A172 (cell line): ENCODE results near the gene HIC1. TPM values are rescaled to one million over a fixed set of nuclear protein-coding genes. Genes with fewer than 3 reads are reported as not detected.
A peak's percentile ranks its signal among the peaks of the same experiment; 100 is the strongest.

Experiments
- DNase-seq: peaks from one replicate; pipeline ENCODE4 v3.0.0-alpha.2; 2015; ENCODE audit warnings: low spot score
- total RNA-seq: library from RNA; depleted of rRNA; stranded (reverse); fragments of >200 nt; shearing (Covaris generic); gene quantifications from 2 replicates; pipeline ENCODE4 v1.2.3, GENCODE V29; 2014

HIC1 gene
- total RNA-seq, 1 experiment from 2014 or later, result 7.3 TPM

DNA sequence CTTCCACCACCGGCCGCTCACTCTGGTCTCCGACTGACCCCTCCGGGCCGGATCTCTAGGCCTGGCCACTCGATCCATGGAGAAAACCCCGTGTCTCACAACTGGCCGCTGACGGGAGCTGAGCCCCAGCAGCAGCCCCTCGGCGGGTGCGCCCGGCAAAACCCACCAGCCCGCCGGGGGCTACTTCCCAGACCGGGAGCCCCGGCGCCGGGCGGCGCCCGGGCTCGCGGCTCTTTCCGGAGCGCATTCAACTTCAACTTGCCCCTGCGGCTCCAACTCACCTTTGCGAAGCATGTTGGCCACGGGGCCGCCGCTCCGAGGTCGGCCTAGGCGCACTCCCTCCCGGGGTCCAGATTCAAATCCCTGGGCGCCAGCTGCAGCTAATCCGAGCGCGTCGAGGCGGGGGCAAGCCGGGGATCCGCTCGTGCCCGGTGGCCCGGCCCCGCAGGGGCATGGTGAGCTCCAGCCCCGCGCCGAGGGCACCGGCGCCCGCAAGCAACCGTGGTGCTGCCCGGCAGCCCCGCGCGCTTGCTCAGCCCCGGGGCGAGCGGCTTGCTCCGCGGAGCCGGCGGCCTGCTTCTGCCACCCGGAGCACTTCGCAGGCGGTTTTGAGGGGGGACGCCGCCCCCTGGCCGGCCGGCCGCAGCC, 30.2 kb upstream of the HIC1 start:
- DNase-seq, result no peak

DNA sequence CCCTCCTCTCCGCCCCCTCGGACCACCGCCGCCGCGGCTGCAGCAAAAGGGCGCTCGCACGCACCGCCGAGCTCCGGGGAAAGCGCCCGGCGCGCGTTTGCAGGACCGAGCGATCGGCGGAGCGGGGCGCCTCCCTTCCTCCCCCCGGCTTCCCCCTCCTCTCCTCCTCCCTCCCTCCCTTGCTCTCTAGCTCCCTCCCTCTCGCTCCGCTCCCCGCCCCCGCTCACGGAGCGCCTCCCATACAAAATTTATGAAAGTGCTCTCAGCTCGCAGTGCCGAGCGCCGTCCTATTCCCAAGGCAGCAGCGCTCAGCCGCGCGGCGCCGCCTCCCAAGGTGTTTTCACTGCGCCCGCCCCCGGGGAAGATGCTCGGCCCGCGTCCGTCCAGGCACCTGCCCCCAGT, 29.7 kb upstream of the HIC1 start, which contains the start of gene RTN4RL1:
Gene RTN4RL1 (minus strand): TSS at position 115 of the 402 bp plus-strand sequence. CDS start 469 bp downstream, outside the sequence.
- DNase-seq, result peak; percentile 62

DNA sequence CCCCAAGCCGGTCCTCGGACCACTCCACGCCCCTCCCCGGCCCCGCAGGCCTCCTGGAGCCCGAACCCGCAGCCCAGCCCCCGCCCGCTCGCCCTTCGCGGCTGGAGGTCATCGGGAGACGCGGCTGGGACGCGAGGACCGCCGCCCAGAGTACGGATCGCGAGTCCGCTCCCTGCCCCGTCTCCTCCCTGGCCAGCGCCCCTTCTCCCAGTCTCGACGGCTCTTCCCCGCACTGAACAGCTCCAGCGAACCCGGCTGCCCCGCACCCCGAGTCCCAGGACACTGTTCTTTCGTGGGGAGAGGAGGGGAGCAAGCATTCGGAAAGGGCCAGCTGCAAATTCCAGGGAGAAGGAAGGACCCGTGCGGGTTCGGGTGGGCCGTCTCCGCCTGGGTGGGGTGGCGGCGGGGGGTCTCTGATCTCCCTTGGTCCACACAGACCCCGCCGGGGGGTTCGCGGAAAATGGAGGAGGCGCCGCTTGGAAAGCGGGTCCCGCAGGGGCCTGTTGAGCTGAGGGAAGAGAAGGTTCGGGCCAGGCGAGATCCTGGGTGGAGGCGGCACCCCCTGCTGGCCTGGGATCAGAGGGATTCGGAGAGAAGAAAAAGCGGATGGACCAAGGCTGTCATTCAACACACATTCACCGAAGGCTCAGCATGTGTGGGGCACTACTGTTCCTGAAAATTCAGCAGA, 29.1 kb upstream of the HIC1 start:
- peak; percentile 71 for DNase-seq

DNA sequence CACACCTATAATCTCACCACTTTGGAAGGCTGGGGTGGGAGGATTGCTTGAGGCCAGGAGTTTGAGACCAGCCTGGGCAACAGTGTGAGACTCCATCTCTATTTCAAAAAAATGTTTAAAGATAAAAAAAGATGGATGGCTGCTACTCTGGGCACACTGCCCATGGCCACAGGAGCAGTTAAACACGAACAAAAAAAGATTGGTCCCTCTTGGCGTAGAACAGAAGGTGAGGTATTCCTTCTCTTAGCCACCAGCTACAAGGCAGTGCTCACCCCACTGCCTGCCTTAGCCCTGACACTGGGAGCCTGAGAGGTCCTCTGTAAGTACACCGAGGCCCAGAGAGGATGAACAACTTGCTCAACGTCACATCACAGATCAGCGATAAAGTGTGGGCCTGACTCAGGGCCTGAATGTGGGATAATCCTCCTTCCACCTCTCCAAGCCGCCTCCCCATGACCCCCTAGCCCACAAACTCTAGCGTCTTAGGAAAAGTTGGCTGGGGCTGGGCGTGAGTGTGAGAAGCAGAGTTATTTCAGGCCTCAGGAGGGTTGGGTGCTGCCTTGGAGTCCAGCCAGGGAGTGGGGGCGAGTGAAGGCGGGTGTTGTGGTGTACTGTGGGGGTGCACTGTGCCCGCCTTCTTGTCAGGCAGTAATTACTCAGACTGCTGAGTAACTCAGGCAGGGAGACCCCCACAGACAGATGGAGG, 27.2 kb upstream of the HIC1 start:
- no peak for DNase-seq

DNA sequence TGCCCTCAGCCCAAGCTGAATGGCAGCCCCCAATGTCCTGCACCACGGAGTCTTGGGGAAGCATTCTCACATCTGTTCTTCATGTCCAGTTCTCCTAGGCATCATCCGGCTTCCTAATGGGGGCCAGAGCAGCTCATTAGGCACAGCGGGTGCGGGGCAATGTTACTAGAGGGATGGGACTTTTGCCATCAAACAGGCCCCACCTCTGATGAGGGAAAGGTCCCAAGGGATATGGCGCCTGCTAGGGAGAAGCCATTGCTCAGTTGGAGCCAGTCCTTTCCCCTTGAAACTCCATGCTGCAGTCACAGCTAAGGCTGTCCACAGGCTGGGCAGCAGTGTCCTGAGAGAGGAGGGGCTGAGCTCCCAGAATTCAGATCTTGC, 26.7 kb upstream of the HIC1 start:
- DNase-seq, result no peak

DNA sequence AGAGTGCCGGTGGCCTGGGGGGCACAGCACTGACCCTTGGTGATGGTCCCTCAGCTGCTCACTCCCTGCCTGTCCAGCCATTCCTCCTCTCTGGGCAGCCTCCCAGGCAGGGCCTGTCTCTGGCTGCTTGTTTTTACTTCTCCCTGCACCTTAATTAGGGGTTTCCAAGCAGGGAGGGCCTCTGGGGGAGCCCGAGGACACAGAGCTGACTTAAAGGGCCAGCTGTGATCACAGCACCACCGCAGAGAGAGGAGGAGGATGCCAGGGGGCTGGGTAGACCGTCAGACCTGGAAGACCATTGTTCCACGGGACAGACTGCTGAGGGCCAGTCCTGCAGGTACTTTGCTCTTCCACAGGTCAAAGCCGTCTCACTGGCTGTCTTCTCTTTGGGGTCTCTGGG, 26.2 kb upstream of the HIC1 start:
- no peak for DNase-seq

DNA sequence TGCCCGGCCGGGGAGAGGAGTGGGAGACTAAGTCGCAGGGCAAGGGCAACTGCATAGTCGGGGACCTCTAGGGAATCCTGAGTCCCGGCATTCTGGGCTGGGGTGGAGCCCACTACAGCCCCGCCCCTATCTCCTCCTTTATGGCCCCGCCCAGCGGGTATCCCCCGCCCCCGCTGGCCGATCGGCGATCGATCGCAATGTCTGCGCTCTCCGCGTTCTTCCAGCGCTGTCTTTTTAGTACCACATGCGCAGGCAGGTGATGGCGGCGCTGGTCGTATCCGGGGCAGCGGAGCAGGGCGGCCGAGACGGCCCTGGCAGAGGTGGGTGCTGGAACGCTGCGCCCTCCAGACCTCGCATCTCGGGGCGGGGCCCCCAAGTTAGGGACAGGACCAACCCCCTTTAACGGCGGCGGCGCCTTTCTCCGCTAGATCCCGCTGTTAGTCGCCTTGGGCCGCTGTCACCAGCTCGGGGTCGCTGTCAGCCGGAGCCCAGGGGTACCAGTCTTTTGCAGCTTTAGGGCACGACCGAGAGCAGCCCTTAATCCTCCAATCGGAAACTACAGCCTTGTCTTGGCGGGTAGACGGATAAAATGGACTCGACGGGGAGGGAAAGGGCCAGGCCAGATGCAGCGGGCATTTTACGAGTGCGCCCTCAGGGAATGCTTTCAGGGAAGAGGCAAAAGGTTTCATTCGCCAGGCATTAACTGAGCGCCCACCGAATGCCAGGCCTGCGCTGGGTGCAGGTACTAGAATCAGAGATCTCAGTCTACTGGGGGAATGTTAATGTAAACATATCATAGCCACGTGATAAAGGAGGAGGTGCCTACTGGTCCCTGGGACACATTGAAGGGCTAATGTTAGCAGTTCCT, 24.8 kb upstream of the HIC1 start, which contains the start of gene DPH1:
Gene DPH1 (plus strand): TSS at position 243 of the 868 bp plus-strand sequence. CDS start 17 bp downstream, at position 260.
- DNase-seq, result peak; percentile 92

DNA sequence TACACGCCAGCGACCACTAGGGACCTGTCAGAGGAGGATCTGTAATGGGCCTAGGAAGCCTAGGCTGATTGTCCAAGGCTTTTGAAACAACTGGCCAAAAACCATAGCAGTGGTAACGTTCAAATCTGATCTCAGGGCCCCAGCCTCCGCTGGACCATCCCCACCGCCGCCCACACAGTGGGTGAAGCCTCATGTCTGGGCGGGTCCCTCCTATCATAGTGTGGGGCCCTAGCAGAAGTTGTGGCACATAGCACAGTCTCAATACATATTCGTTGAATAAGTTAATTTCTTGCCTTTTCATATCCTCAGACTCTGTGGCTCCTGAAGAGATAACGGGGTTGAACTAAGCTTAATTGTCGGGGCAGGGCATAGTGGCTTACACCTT, 24.1 kb upstream of the HIC1 start:
- no peak for DNase-seq

DNA sequence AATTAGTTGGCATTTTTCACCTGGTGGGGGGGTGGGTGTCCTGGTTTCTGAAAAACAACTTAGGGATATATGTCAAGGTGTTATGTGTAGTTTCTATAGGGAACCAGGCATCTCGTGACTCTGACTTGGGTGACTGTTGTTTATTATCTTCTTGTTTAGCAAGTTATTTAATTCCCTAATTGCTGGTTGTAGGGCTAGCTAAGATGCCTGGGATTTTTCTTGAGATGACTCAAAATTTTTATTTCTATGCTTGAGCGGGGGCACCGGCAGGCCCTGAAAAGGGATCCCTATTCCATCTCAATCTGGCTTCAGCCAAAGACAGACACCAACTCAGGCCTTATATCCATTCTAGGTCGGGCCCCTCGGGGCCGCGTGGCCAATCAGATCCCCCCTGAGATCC, 21.8 kb upstream of the HIC1 start:
- DNase-seq, result no peak

DNA sequence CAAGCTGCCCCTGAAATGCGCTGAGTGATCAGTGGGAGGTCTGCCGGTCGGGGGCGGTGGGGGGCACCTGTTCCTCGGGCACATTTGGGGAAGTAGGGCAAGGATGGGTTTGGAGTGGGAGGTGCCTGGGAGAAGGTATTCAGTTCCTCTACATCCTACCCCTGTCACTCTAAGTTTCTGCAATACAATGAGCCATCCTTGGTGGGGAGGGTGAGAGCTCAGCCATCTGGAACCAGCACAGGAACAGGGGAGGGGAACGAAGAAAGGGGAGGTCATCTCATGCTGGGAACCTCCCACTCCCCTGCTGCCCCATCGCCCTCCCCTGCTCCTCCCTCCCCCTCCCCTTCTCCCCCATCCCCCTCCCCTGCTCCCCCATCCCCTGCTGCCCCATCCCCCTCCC, 20.7 kb upstream of the HIC1 start:
- peak; percentile 38 for DNase-seq

DNA sequence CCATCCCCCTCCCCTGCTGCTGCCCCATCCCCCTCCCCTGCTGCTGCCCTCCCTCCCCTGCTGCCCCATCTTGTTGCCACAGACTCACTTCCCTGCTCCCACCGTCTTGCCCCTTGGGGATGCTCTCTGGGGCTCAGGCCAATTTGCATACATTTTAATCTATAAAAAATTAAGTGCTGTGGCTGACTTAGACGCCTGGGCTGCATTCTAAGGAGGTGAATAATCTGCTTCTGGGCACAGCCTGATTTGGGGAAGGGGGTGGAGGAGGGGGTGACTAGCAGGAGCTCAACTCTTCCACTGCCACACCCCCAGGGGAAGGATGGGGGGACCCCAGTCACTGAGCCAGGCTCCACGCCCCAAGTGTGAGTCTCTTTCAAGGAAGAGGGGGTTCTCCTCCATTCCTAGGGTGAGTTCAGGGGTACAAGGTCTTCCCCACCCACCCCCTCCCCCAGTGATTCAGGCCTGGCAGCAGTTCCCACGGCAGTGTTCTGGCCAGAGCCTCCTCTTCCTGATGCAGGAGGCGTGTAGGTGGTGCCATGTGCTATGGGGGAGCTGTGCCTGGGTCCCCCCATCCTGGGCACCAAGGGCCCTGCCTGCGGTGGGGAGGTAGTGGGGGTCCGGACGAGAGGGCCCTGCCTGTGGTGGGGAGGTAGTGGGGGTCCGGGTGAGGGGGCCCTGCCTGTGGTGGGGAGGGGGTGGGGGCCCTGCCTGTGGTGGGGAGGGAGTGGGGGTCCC, 19.9 kb upstream of the HIC1 start:
- peak; percentile 65 for DNase-seq

DNA sequence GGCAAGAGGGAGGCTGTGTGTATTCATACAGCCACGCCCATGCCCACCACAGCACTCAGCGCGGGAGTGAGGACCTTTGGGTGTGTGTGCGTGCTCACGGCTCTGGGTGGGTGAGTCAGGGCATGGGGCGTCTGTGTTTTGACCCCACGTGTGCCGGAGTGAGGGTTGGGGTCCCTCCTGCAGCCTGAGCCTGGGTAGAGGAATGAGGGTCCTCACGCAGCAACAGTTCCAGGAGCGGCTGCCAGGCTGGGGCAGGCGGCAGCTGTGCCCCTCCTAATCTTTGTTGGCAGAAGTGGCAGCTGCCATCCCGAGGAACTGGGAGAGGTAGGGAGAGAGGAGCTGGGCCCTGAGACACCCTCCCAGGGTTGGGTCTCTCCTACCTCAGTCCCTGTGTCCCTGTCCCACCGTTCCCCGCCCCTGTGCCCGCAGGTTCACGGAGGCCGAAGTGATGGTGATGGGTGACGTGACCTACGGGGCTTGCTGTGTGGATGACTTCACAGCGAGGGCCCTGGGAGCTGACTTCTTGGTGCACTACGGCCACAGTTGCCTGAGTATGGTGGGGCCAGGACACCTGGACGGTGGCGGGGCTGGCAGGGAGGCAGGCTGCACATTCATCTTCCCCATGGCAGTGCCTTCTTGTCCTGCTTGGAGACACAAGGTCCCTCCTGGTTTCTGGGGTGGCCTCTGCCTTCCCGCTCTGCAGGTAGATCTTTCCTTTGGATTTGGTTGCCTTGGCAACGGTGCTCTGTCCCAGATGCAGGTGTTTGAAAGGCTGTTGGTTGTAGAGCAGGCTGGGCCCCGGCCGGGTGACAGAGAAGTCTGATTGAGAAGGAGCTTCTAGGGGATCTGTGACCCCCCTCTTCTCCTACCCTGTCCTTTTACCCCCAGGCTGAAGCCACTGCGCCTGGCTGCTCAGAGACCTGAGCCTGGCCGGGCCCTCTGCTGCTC, 19.1 kb upstream of the HIC1 start:
- no peak for DNase-seq

DNA sequence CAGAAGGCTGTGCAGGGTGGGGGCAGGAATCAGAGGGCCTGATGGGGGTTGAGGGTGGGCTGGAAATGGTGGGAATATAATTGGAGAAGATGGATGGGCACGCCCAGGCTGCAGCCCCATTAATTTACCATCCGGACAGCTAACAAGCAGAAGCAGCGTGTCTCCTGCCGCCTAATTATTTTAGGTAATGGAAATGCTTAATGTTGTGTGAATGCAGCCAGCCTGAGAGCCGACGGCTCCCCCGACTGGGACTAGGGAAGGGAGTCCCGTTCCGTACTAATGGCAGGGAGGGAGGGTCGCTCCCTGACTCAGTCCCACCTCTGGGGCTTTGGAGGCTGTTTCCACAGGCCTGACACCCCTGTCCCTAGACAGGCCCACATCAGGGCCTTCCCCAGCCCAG, 17.7 kb upstream of the HIC1 start:
- DNase-seq, result no peak

DNA sequence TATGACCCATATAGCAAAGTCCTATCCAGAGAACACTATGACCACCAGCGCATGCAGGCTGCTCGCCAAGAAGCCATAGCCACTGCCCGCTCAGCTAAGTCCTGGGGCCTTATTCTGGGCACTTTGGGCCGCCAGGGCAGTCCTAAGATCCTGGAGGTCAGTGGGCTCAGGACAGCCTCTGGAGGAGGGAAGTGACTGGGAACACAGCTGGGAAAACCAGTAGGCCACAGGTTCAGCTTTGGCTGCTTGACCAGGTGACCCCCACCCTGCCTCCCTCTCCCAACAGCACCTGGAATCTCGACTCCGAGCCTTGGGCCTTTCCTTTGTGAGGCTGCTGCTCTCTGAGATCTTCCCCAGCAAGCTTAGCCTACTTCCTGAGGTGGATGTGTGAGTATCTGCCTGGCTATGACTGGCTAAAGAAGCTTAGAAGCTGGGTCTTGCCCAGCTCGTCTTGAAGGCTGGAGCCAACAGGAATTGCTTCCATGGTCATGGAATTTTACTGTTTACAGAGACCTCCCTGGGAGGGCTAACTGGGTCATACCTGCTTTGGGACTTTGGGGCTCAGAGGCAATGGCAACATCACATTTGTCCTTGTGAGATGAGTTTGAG, 14.6 kb upstream of the HIC1 start:
- DNase-seq, result no peak

DNA sequence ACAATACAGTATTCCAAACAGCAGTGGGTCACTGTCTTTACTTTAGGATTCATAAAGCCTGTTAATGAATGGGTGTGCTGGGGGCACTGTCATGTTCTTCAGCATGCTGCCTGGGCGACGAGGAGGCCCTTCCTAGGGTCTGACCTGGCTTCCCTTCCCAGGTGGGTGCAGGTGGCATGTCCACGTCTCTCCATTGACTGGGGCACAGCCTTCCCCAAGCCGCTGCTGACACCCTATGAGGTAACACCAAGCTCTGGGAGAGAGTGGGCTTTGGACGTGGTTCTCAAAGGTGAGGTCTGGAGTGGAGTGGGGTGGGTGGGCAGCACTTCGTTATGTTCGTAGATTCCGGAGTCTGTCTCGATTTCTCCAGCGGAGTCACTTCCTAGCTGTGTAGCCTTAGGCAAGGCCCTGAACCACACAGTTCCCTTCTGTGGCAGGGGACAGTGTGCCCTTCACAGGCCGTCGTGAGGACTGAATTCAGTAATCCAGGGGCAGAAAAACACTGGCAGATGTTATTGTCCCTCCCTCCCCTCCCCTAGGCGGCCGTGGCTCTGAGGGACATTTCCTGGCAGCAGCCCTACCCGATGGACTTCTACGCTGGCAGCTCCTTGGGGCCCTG, 13.9 kb upstream of the HIC1 start:
- peak; percentile 35 for DNase-seq

DNA sequence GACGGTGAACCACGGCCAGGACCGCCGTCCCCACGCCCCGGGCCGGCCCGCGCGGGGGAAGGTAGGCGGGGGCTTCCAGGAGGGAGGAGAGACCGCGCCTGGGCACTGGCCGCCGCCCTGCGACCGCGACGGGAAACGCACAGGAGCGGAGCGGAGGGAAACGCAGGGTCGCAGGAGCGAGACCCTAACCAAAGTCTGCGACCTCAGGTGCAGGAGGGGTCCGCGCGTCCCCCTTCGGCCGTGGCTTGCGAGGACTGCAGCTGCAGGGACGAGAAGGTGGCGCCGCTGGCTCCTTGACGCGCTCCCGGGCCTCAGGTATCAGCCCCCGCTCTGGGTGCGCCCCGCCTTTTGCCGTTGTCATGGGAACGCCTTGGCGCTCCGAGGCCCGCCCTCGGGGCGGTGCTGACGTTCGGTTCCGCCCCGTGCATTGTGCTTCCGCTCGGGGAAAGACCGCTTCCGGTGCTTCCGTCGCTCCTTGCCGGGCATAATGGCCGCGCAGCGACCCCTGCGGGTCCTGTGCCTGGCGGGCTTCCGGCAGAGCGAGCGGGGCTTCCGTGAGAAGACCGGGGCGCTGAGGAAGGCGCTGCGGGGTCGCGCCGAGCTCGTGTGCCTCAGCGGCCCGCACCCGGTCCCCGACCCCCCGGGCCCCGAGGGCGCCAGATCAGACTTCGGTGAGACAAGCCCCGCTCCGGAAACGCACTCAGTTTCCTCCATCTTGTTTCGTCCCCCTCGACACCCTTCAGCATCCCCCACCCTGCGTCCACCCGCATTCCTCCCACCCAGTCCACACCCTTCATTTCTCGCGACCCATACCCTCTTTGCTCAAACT, 13.1 kb upstream of the HIC1 start, which contains the start of gene OVCA2:
Gene OVCA2 (plus strand): TSS at position 462 of the 829 bp plus-strand sequence. CDS start 26 bp downstream, at position 488.
- peak; percentile 89 for DNase-seq

DNA sequence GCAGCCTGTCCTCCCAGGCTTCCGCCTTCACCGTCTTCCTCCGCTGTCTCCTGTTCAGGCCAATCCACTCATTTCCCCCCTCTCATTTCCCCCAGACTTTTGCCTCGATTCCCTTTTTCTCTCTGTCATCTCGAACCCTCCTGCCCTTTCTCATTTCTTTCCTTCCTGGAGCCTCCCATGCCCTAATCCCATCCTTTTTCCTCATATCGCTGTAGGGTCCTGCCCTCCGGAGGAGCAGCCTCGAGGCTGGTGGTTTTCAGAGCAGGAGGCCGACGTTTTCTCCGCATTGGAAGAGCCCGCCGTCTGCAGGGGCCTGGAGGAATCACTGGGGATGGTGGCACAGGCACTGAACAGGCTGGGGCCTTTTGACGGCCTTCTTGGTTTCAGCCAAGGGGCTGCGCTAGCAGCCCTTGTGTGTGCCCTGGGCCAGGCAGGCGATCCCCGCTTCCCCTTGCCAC, 12.5 kb upstream of the HIC1 start:
- DNase-seq, result no peak

DNA sequence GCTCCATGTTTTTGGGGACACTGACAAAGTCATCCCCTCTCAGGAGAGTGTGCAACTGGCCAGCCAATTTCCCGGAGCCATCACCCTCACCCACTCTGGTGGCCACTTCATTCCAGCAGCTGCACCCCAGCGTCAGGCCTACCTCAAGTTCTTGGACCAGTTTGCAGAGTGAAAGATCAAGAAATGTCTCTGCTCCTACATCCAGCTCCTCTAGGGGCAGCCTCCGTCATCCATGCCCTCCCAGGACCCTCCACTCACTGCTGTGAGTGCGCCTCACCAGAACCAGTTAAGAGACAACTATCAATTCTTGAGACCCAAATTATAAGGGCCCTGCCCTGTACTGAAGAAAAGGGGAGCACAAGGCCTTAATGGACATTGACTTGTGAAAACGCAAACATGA, 12.0 kb upstream of the HIC1 start:
- no peak for DNase-seq
